DOHH2 (cell line): ENCODE results near the gene LGALS9C.
"Not testable (repeated sequence)": the region's sequence is repeated elsewhere in the genome, so short reads cannot be mapped to it uniquely, and the experiment has no call there.

ENCODE experiments used
- H3F3A ChIP-seq: fragments of 200-600 bp; sonication (generic), shearing (Covaris generic); 2 replicates; pipeline ENCODE4 v1.6.0; 2016; ENCODE audit warnings: antibody characterized with exemption, mild to moderate bottlenecking; ENCODE audit not compliant: control insufficient read depth, insufficient read depth
- H3K27ac ChIP-seq: fragments of 200-600 bp; sonication (generic); 2 replicates; pipeline ENCODE4 v1.5.1; 2014; ENCODE audit warnings: low read depth, mild to moderate bottlenecking, low read length, moderate library complexity
- H3K27me3 ChIP-seq: fragments of 200-600 bp; sonication (generic); 2 replicates; pipeline ENCODE4 v1.6.1; 2014; ENCODE audit warnings: mild to moderate bottlenecking, low read length, mixed read lengths; ENCODE audit not compliant: control insufficient read depth
- H3K36me3 ChIP-seq: fragments of 200-600 bp; sonication (generic); 2 replicates; pipeline ENCODE4 v1.6.1; 2014; ENCODE audit warnings: mild to moderate bottlenecking, low read length, moderate library complexity, mixed read lengths; ENCODE audit not compliant: control insufficient read depth
- H3K4me1 ChIP-seq: fragments of 200-600 bp; sonication (generic); 2 replicates; pipeline ENCODE4 v1.6.1; 2014; ENCODE audit warnings: mild to moderate bottlenecking, low read length, mixed read lengths; ENCODE audit not compliant: control insufficient read depth
- H3K4me2 ChIP-seq: fragments of 200-600 bp; sonication (generic); 2 replicates; pipeline ENCODE4 v1.6.0; 2014; ENCODE audit warnings: mild to moderate bottlenecking, low read length, moderate library complexity
- H3K4me3 ChIP-seq: fragments of 200-600 bp; sonication (generic); 2 replicates; pipeline ENCODE4 v1.5.1; 2014; ENCODE audit warnings: mild to moderate bottlenecking, low read length, mixed read lengths
- H3K79me2 ChIP-seq: fragments of 200-600 bp; sonication (generic); 2 replicates; pipeline ENCODE4 v1.6.1; 2014; ENCODE audit warnings: mild to moderate bottlenecking, low read length, mixed read lengths; ENCODE audit not compliant: control insufficient read depth
- H3K9me2 ChIP-seq: fragments of 200-600 bp; sonication (generic); replicated peaks from 2 replicates; pipeline ENCODE4 v1.6.1; 2014; ENCODE audit warnings: mild to moderate bottlenecking, low read length, mixed read lengths; ENCODE audit not compliant: control insufficient read depth
- H3K9me3 ChIP-seq: fragments of 200-600 bp; sonication (generic); 2 replicates; pipeline ENCODE4 v1.6.1; 2014; ENCODE audit warnings: antibody characterized with exemption, low read length, mixed read lengths; ENCODE audit not compliant: control insufficient read depth, insufficient read depth
- H4K20me1 ChIP-seq: fragments of 200-600 bp; sonication (generic); 2 replicates; pipeline ENCODE4 v1.6.0; 2014; ENCODE audit warnings: low read depth, mild to moderate bottlenecking, antibody characterized with exemption, low read length, moderate library complexity; ENCODE audit not compliant: control insufficient read depth, insufficient read depth

The LGALS9C gene

GRCh38 chr17:18470345-18470930 lies 6.2 kb upstream of the LGALS9C start:
- H3K36me3 ChIP-seq, H3K4me1 ChIP-seq, H3K9me3 ChIP-seq, H3F3A ChIP-seq, H3K79me2 ChIP-seq, H3K9me2 ChIP-seq, H4K20me1 ChIP-seq, H3K4me2 ChIP-seq, H3K4me3 ChIP-seq, H3K27ac ChIP-seq, H3K27me3 ChIP-seq: not testable (repeated sequence)

- H3K9me2 ChIP-seq, H3K27ac ChIP-seq, H4K20me1 ChIP-seq, H3K4me2 ChIP-seq, H3K27me3 ChIP-seq, H3K9me3 ChIP-seq, H3K79me2 ChIP-seq, H3K4me1 ChIP-seq, H3K36me3 ChIP-seq, H3F3A ChIP-seq, H3K4me3 ChIP-seq: not testable (repeated sequence)
Measured at GRCh38 chr17:18473967-18474366, 2.6 kb upstream of the LGALS9C start.

GRCh38 chr17:18474754-18475153 lies 1.8 kb upstream of the LGALS9C start:
- H3K9me2 ChIP-seq, H3K27ac ChIP-seq, H3F3A ChIP-seq, H4K20me1 ChIP-seq, H3K79me2 ChIP-seq, H3K4me1 ChIP-seq, H3K36me3 ChIP-seq, H3K27me3 ChIP-seq, H3K4me3 ChIP-seq, H3K4me2 ChIP-seq, H3K9me3 ChIP-seq: not testable (repeated sequence)

- H3K27me3 ChIP-seq: not testable (repeated sequence)
Measured at GRCh38 chr17:18477367-18477766, 778 bp downstream of the LGALS9C start.

GRCh38 chr17:18478362-18478761 lies 1.8 kb downstream of the LGALS9C start:
- H3K36me3 ChIP-seq, H4K20me1 ChIP-seq, H3K27ac ChIP-seq, H3K27me3 ChIP-seq, H3K4me1 ChIP-seq, H3K4me3 ChIP-seq, H3F3A ChIP-seq, H3K9me2 ChIP-seq, H3K79me2 ChIP-seq, H3K9me3 ChIP-seq, H3K4me2 ChIP-seq: not testable (repeated sequence)

More at GRCh38 chr17:18477367-18477766, 778 bp downstream of the LGALS9C start:
- not testable (repeated sequence) for H3K4me1 ChIP-seq, H3K4me3 ChIP-seq, H3K9me2 ChIP-seq, H4K20me1 ChIP-seq, H3K27ac ChIP-seq, H3K9me3 ChIP-seq, H3K36me3 ChIP-seq, H3K4me2 ChIP-seq, H3K79me2 ChIP-seq, H3F3A ChIP-seq

GRCh38 chr17:18478977-18479595 lies 2.5 kb downstream of the LGALS9C start:
- H3K4me3 ChIP-seq, H3K4me1 ChIP-seq, H3K79me2 ChIP-seq, H3K36me3 ChIP-seq, H4K20me1 ChIP-seq, H3K9me3 ChIP-seq, H3K27me3 ChIP-seq, H3K27ac ChIP-seq, H3K9me2 ChIP-seq, H3F3A ChIP-seq, H3K4me2 ChIP-seq: not testable (repeated sequence)

GRCh38 chr17:18481775-18482174 lies 5.2 kb downstream of the LGALS9C start:
- not testable (repeated sequence) for H3K9me2 ChIP-seq

GRCh38 chr17:18485936-18486464 lies 9.4 kb downstream of the LGALS9C start:
- not testable (repeated sequence) for H3K79me2 ChIP-seq, H3K9me2 ChIP-seq, H3K36me3 ChIP-seq, H3F3A ChIP-seq, H3K27me3 ChIP-seq, H3K27ac ChIP-seq, H3K4me2 ChIP-seq, H3K4me1 ChIP-seq, H3K9me3 ChIP-seq, H3K4me3 ChIP-seq, H4K20me1 ChIP-seq

More at GRCh38 chr17:18481775-18482174, 5.2 kb downstream of the LGALS9C start:
- not testable (repeated sequence) for H3K4me2 ChIP-seq, H3K36me3 ChIP-seq, H3K27ac ChIP-seq, H3K4me3 ChIP-seq, H4K20me1 ChIP-seq, H3K9me3 ChIP-seq, H3K4me1 ChIP-seq, H3F3A ChIP-seq, H3K79me2 ChIP-seq, H3K27me3 ChIP-seq
